C4-2B (cell line): Measurements from ENCODE around the gene ZFAND3.

Experiments used
- ZFX ChIP-seq: fragments of 450-650 bp; IDR thresholded peaks from 2 replicates; pipeline ENCODE4 v1.6.1; 2017
- TF ChIP-seq, protein P1 (sequence below): fragments of 450-650 bp; conservative IDR thresholded peaks from 2 replicates; pipeline ENCODE4 v1.5.1; 2017; ENCODE audit warnings: mild to moderate bottlenecking

DNA sequence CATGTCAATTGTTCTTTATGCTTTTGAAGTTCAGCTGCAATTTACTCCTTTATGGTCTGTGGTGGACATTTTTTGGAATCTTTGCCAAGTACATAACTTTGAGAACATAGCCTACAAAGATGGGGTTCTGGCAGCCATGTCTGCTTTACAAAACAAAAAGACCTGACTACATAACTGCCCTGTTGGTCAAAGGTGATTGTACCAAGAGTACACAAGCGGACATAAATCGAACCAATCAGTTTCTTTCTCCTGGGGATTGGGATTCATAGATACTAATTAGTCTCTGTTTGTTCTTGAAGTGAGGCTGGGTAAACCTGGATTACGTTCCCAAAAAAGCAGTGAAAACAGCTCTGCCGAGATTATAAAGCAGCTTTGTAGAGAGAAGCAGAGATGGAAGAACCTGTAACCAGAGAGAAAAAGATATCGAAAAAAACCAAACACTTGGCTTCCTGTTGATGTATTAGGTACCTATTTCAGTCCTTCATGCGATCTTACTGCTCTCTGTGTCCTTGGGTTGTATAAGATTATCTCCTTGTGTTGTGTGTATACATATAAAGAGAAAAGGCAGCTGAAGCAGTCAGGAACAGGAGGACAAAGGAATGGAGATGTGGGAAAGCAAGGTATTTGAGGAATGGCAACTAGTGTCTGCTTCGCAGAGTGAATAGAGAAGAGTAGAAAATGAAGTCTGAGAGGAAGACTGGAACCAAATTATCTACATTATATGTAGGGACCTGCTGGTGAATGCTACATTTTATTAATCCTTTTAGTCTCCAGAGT, 2.7 kb upstream of the ZFAND3 start:
- TF ChIP-seq, protein P1, sequence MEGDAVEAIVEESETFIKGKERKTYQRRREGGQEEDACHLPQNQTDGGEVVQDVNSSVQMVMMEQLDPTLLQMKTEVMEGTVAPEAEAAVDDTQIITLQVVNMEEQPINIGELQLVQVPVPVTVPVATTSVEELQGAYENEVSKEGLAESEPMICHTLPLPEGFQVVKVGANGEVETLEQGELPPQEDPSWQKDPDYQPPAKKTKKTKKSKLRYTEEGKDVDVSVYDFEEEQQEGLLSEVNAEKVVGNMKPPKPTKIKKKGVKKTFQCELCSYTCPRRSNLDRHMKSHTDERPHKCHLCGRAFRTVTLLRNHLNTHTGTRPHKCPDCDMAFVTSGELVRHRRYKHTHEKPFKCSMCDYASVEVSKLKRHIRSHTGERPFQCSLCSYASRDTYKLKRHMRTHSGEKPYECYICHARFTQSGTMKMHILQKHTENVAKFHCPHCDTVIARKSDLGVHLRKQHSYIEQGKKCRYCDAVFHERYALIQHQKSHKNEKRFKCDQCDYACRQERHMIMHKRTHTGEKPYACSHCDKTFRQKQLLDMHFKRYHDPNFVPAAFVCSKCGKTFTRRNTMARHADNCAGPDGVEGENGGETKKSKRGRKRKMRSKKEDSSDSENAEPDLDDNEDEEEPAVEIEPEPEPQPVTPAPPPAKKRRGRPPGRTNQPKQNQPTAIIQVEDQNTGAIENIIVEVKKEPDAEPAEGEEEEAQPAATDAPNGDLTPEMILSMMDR: no peak
- TF ChIP-seq ZFX: no peak
